Measurements from ENCODE around the gene ZNF367.

Gene ZNF367

GRCh38 chr9:96429732-96430131 lies 11.6 kb upstream of the ZNF367 start:
- H3K9me3 ChIP-seq (ENCODE audit: insufficient read depth, low read length), result no peaks in the 10 kb centered on the region
- H3K79me2 ChIP-seq (ENCODE audit: low read length), result no peaks in the 10 kb centered on the region
- H3K4me3 ChIP-seq (ENCODE audit: low read length), result no peak overlapping the region
- H3K4me2 ChIP-seq (ENCODE audit: low read length), result no peak overlapping the region
- no peak overlapping the region for H3K9ac ChIP-seq (ENCODE audit: low read length)
- H3K36me3 ChIP-seq (replicated peaks; ENCODE audit: low read depth, low read length), result no peaks in the 10 kb centered on the region
- H3K4me1 ChIP-seq (ENCODE audit: low read length), result no peaks in the 10 kb centered on the region; the same call in 1 of the 2 replicates
- no peak overlapping the region for H2AFZ ChIP-seq (ENCODE audit: low read depth, low read length)
- no peak overlapping the region for H3K27ac ChIP-seq (ENCODE audit: low read length)
- TF ChIP-seq EZH2phosphoT487 (IDR thresholded peaks at IDR 0.05; ENCODE audit: low read depth) (no peak), CTCF (IDR thresholded peaks at IDR 0.05; ENCODE audit: low read depth, low read length) (no peak)
- no peaks in the 10 kb centered on the region for H4K20me1 ChIP-seq (ENCODE audit: insufficient read depth, low read length)
- H3K27me3 ChIP-seq (ENCODE audit: low read depth, low read length), result no peaks in the 10 kb centered on the region

- Histone ChIP-seq H3K27me3 (ENCODE audit: low read depth, low read length) (no peaks in the 10 kb centered on the region), H2AFZ (ENCODE audit: low read depth, low read length) (no peak overlapping the region), H3K27ac (ENCODE audit: low read length) (no peak overlapping the region), H4K20me1 (ENCODE audit: insufficient read depth, low read length) (no peaks in the 10 kb centered on the region), H3K36me3 (replicated peaks; ENCODE audit: low read depth, low read length) (no peaks in the 10 kb centered on the region), H3K79me2 (ENCODE audit: low read length) (0 out of 2 replicates have a peak, but pooled peaks cover 2% of the 10 kb centered on the region), H3K4me2 (ENCODE audit: low read length) (no peak overlapping the region), H3K4me3 (ENCODE audit: low read length) (no peak overlapping the region), H3K9ac (ENCODE audit: low read length) (no peak overlapping the region), H3K9me3 (ENCODE audit: insufficient read depth, low read length) (no peaks in the 10 kb centered on the region), H3K4me1 (ENCODE audit: low read length) (peaks cover 12% of the 10 kb centered on the region)
- no peak for TF ChIP-seq CTCF (IDR thresholded peaks at IDR 0.05; ENCODE audit: low read depth, low read length)
- no peak for TF ChIP-seq EZH2phosphoT487 (IDR thresholded peaks at IDR 0.05; ENCODE audit: low read depth)
Observed at GRCh38 chr9:96425500-96426169, 7.5 kb upstream of the ZNF367 start.

GRCh38 chr9:96423985-96424336 lies 5.8 kb upstream of the ZNF367 start:
- Histone ChIP-seq H3K79me2 (ENCODE audit: low read length) (peaks cover 3% of the 10 kb centered on the region; the same call in 1 of the 2 replicates), H3K4me3 (ENCODE audit: low read length) (no peak overlapping the region), H3K27ac (ENCODE audit: low read length) (no peak overlapping the region), H3K4me1 (ENCODE audit: low read length) (peaks cover 24% of the 10 kb centered on the region), H3K4me2 (ENCODE audit: low read length) (no peak overlapping the region), H3K9ac (ENCODE audit: low read length) (no peak overlapping the region), H3K9me3 (ENCODE audit: insufficient read depth, low read length) (no peaks in the 10 kb centered on the region), H3K27me3 (ENCODE audit: low read depth, low read length) (no peaks in the 10 kb centered on the region), H4K20me1 (ENCODE audit: insufficient read depth, low read length) (no peaks in the 10 kb centered on the region), H3K36me3 (replicated peaks; ENCODE audit: low read depth, low read length) (no peaks in the 10 kb centered on the region), H2AFZ (ENCODE audit: low read depth, low read length) (no peak overlapping the region)
- TF ChIP-seq CTCF (IDR thresholded peaks at IDR 0.05; ENCODE audit: low read depth, low read length) (no peak), EZH2phosphoT487 (IDR thresholded peaks at IDR 0.05; ENCODE audit: low read depth) (no peak)

GRCh38 chr9:96423322-96423984 lies 5.3 kb upstream of the ZNF367 start:
- no peak for TF ChIP-seq EZH2phosphoT487 (IDR thresholded peaks at IDR 0.05; ENCODE audit: low read depth)
- TF ChIP-seq CTCF (IDR thresholded peaks at IDR 0.05; ENCODE audit: low read depth, low read length), result no peak
- Histone ChIP-seq H3K9me3 (ENCODE audit: insufficient read depth, low read length) (no peaks in the 10 kb centered on the region), H3K27ac (ENCODE audit: low read length) (no peak overlapping the region), H3K4me1 (ENCODE audit: low read length) (peaks cover 24% of the 10 kb centered on the region), H2AFZ (ENCODE audit: low read depth, low read length) (no peak overlapping the region), H3K36me3 (replicated peaks; ENCODE audit: low read depth, low read length) (no peaks in the 10 kb centered on the region), H3K4me3 (ENCODE audit: low read length) (no peak overlapping the region), H3K27me3 (ENCODE audit: low read depth, low read length) (no peaks in the 10 kb centered on the region), H3K9ac (ENCODE audit: low read length) (no peak overlapping the region), H3K4me2 (ENCODE audit: low read length) (no peak overlapping the region), H3K79me2 (ENCODE audit: low read length) (peaks cover 3% of the 10 kb centered on the region; the same call in 1 of the 2 replicates), H4K20me1 (ENCODE audit: insufficient read depth, low read length) (no peaks in the 10 kb centered on the region)
